NB4 (cell line): ENCODE data around the gene JSRP1.

Experiments
- DNase-seq: peaks from one replicate; pipeline ENCODE4 v3.0.0; 2010; ENCODE audit warnings: low read depth
- H3K4me3 ChIP-seq: one replicate; pipeline ENCODE4 v1.5.1; 2011; ENCODE audit warnings: mild to moderate bottlenecking, low read depth, low read length, moderate library complexity
- MYC ChIP-seq: IDR thresholded peaks from 2 replicates; pipeline ENCODE4 v1.6.1; 2011; ENCODE audit warnings: low read depth, low read length
- POLR2A ChIP-seq: IDR thresholded peaks from 2 replicates; pipeline ENCODE4 v1.6.1; 2011; ENCODE audit warnings: mild to moderate bottlenecking; ENCODE audit not compliant: insufficient read length; ENCODE audit errors: extremely low read depth
- TF ChIP-seq, protein P1 (sequence below): IDR thresholded peaks from 2 replicates; pipeline ENCODE4 v1.6.1; 2011; ENCODE audit warnings: low read depth, low read length
- TF ChIP-seq, protein P2 (sequence below): IDR thresholded peaks from one replicate; pipeline ENCODE4 v1.5.1; 2012; ENCODE audit warnings: low read depth, low read length

Gene JSRP1

DNA sequence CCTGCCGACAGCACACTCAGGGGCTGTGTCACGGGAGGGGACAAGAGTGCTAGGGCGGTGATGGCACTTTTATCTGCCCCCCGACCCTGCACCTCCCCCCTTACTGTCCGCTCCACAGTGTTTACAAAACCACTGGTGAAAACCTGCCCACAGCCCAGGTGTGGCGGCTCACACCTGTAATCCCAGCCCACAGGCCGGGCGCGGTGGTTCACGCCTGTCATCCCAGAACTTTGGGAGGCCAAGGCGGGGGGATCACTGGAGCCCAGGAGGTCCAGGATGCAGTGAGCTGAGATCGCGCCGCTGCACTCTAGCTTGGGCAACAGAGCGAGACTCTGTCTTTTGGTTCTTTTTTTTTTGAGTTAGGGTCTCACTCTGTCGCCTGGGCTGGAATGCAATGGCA, 39.9 kb upstream of the JSRP1 start:
- no peak for DNase-seq
- no peak overlapping the region for H3K4me3 ChIP-seq
- no peak for TF ChIP-seq POLR2A
- TF ChIP-seq, protein P1, sequence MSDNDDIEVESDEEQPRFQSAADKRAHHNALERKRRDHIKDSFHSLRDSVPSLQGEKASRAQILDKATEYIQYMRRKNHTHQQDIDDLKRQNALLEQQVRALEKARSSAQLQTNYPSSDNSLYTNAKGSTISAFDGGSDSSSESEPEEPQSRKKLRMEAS, result no peak
- TF ChIP-seq, protein P2, sequence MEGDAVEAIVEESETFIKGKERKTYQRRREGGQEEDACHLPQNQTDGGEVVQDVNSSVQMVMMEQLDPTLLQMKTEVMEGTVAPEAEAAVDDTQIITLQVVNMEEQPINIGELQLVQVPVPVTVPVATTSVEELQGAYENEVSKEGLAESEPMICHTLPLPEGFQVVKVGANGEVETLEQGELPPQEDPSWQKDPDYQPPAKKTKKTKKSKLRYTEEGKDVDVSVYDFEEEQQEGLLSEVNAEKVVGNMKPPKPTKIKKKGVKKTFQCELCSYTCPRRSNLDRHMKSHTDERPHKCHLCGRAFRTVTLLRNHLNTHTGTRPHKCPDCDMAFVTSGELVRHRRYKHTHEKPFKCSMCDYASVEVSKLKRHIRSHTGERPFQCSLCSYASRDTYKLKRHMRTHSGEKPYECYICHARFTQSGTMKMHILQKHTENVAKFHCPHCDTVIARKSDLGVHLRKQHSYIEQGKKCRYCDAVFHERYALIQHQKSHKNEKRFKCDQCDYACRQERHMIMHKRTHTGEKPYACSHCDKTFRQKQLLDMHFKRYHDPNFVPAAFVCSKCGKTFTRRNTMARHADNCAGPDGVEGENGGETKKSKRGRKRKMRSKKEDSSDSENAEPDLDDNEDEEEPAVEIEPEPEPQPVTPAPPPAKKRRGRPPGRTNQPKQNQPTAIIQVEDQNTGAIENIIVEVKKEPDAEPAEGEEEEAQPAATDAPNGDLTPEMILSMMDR, result no peak
- TF ChIP-seq MYC, result no peak

DNA sequence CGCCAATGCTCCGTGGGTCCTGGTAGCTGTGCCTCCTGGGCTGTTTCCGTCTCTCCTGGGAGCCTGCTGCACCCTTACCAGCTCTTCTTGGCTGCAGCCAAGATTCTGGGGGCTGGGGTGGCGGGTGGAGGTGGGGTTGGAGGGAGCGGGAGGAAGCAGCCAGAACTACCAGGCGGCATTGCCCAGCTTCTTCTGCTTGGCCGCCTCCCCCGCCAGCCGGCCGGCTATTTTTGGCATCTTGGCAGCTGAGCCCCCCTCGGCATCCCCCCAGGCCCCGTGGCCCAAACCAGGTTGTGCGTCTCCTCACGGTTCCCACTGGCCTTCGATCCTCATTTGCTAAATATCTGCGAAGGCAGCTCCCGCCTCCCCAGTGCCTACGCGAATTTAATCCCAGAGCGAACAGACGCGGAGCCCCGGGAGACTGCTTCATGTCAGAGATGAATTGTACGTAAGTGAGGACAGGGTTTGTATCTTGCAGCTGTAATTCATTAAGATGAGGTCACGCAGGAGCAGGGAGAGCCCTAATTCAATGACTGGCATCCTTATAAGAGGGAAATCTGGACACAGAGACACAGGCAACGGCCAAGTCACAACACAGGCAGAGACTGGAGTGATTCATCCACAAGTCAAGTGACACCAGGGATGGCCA, 38.6 kb upstream of the JSRP1 start:
- no peak overlapping the region for H3K4me3 ChIP-seq
- TF ChIP-seq, protein P2, result no peak
- TF ChIP-seq POLR2A (no peak), MYC (no peak)
- TF ChIP-seq, protein P1, result no peak
- no peak for DNase-seq

DNA sequence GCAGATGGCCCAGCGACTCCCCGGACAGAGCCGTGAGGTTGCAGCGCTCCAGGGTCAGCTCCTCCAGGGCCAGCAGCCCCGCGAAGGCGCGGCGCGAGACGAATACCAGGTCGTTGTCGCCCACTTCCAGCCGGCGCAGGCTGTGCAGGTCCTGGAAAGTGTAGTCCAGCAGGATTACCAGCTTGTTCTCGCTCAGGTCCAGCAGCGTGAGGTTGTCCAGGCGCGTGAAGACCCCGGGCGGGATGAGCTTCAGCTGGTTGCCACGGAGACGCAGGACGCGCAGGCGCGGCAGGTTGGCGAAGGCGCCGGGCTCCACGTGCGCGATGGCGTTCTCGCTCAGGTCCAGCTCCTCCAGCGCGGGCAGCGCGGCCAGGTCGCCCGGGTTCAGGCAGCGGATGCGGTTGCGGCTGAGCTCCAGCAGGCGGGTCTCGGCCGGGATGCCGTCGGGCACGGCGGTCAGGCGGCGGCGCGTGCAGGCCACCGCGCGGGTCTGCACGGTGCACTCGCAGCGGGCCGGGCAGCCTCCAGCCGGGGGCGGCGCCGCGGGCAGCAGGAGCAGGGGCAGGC, 35.1 kb upstream of the JSRP1 start:
- TF ChIP-seq POLR2A (no peak), MYC (no peak)
- TF ChIP-seq, protein P1, result no peak
- TF ChIP-seq, protein P2, result no peak
- peak overlapping the region; percentile 78 for H3K4me3 ChIP-seq
- no peak for DNase-seq

DNA sequence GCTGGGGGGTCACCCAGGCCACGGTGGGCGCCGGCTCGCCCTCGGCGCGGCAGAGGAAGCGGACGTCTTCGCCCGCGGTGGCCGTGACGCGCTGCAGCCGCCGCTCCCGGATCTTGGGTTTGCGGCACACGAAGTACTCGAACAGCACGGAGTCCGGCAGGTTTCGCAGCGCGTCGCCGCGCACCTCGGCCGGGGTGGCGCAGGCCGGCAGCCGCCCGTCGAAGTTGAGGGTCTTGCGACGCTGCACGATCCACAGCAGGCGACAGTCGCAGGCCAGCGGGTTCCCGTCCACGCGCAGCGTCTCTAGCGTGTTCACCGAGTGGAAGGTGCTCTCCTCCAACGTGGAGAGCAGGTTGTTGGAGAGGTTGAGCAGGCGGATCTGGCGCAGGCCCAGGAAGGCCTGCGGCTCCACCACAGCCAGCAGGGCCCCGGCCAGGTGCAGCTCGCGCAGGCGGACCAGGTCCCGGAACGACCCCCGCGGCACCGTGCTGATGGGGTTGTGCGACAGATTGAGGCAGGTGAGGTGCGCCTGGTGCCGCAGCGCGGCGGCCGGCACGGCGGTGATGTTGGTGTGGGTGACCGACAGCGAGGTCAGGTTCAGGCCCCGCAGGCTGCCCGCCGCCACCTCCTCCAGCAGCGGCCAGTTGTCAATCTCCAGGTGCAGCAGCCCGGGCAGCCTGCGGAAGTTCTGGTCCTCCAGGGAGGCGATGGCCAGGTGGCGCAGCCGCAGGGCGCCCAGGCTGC, 34.4 kb upstream of the JSRP1 start:
- peak; percentile 35 for DNase-seq

DNA sequence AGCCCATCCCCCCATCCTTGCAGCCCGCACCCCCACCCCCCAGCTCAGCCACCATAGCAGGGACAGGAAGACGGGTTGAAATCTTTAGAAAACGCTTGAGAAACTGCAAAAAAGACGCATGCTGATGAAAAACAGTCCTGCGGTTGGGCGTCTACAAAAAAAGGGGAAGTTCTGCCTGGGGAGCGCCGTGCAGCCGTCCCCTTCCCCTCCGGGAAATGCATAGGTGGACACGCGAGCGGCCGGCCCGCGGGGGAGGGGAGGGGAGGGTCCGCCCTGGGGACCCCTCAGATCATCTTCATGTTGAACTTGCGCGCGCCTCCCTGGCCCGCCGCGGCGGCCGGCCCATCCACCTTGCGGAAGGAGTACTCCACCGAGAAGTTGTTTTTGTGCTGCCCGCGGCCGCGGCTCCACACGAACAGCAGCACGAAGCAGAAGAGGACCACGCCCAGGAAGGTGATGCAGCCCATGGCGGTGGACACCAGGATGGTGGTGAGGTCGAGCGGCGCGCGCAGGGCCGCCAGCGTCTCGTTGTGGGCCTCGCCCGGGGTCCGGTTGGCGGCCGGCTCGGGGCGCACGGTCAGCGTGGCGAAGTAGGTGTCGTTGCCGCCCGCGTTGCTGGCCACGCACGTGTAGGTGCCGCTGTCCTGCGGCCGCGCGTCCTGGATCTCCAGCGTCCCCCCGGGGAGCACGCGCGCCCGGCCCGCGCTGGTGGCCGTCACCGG, 33.7 kb upstream of the JSRP1 start:
- TF ChIP-seq, protein P1, result peak; percentile 61
- TF ChIP-seq, protein P2, result no peak
- TF ChIP-seq POLR2A, result no peak
- peak; percentile 70 for TF ChIP-seq MYC
- peak; percentile 95 for DNase-seq
- H3K4me3 ChIP-seq, result peak overlapping the region; percentile 78

More for the DNA sequence above, 34.4 kb upstream of the JSRP1 start:
- peak overlapping the region; percentile 78 for H3K4me3 ChIP-seq
- TF ChIP-seq POLR2A, result no peak
- TF ChIP-seq, protein P1, result no peak
- TF ChIP-seq MYC, result no peak; the same call in 1 of the 2 replicates
- TF ChIP-seq, protein P2, result no peak
